Measurements from ENCODE around the gene GRAMD4.

Gene GRAMD4

GRCh38 chr22:46710806-46711205 lies 90.6 kb downstream of the GRAMD4 start:
- no peak for TF ChIP-seq POLR2AphosphoS5 (IDR thresholded peaks at IDR 0.05; ENCODE audit: low read depth, low read length)
- TF ChIP-seq TAF1 (IDR thresholded peaks at IDR 0.05; ENCODE audit: low read depth, low read length) = no peak
- FAIRE-seq (peak; percentile 5), DNase-seq (ENCODE audit: insufficient read length, low spot score) (no peak)

GRCh38 chr22:46712288-46712687 lies 92.1 kb downstream of the GRAMD4 start:
- DNase-seq (ENCODE audit: insufficient read length, low spot score) (no peak), FAIRE-seq (no peak)
- TF ChIP-seq TAF1 (IDR thresholded peaks at IDR 0.05; ENCODE audit: low read depth, low read length) = no peak

- no peak for DNase-seq (ENCODE audit: insufficient read length, low spot score)
- FAIRE-seq = no peak
- TF ChIP-seq POLR2A (IDR thresholded peaks at IDR 0.05; ENCODE audit: low read depth, low read length) (no peak), SPI1 (IDR thresholded peaks at IDR 0.05; ENCODE audit: low read depth, low read length) (no peak), TAF1 (IDR thresholded peaks at IDR 0.05; ENCODE audit: low read depth, low read length) (no peak), PAX5 (IDR thresholded peaks at IDR 0.05; ENCODE audit: insufficient read depth, low read length, severe bottlenecking) (no peak), POU2F2 (IDR thresholded peaks at IDR 0.05; ENCODE audit: low read depth, low read length) (no peak), POLR2AphosphoS5 (IDR thresholded peaks at IDR 0.05; ENCODE audit: low read depth, low read length) (no peak)
Observed at GRCh38 chr22:46714550-46714949, 94.4 kb downstream of the GRAMD4 start.

GRCh38 chr22:46719921-46720320 lies 99.7 kb downstream of the GRAMD4 start:
- FAIRE-seq = peak; percentile 58
- TF ChIP-seq POLR2A (IDR thresholded peaks at IDR 0.05; ENCODE audit: low read depth, low read length) (no peak), POLR2AphosphoS5 (IDR thresholded peaks at IDR 0.05; ENCODE audit: low read depth, low read length) (no peak), SPI1 (IDR thresholded peaks at IDR 0.05; ENCODE audit: low read depth, low read length) (no peak), PAX5 (IDR thresholded peaks at IDR 0.05; ENCODE audit: insufficient read depth, low read length, severe bottlenecking) (no peak)
- DNase-seq (ENCODE audit: insufficient read length, low spot score) = no peak

- DNase-seq (ENCODE audit: insufficient read length, low spot score) = no peak
- FAIRE-seq = no peak
- TF ChIP-seq TAF1 (IDR thresholded peaks at IDR 0.05; ENCODE audit: low read depth, low read length) (no peak), POLR2A (IDR thresholded peaks at IDR 0.05; ENCODE audit: low read depth, low read length) (no peak), SPI1 (IDR thresholded peaks at IDR 0.05; ENCODE audit: low read depth, low read length) (no peak)
Observed at GRCh38 chr22:46721501-46722085, 101.4 kb downstream of the GRAMD4 start.

GRCh38 chr22:46723882-46724281 lies 103.7 kb downstream of the GRAMD4 start:
- TF ChIP-seq POU2F2 (IDR thresholded peaks at IDR 0.05; ENCODE audit: low read depth, low read length) = no peak
- no peak for TF ChIP-seq POLR2A (IDR thresholded peaks at IDR 0.05; ENCODE audit: low read depth, low read length)
- TF ChIP-seq PAX5 (IDR thresholded peaks at IDR 0.05; ENCODE audit: insufficient read depth, low read length, severe bottlenecking) = no peak
- no peak for TF ChIP-seq POLR2AphosphoS5 (IDR thresholded peaks at IDR 0.05; ENCODE audit: low read depth, low read length)
- no peak for TF ChIP-seq TAF1 (IDR thresholded peaks at IDR 0.05; ENCODE audit: low read depth, low read length)
- TF ChIP-seq SPI1 (IDR thresholded peaks at IDR 0.05; ENCODE audit: low read depth, low read length) = no peak
- no peak for FAIRE-seq

GRCh38 chr22:46725096-46725495 lies 104.9 kb downstream of the GRAMD4 start:
- FAIRE-seq (no peak), DNase-seq (ENCODE audit: insufficient read length, low spot score) (no peak)

More at GRCh38 chr22:46723882-46724281, 103.7 kb downstream of the GRAMD4 start:
- DNase-seq (ENCODE audit: insufficient read length, low spot score) = no peak

GRCh38 chr22:46726066-46726985 lies 106.1 kb downstream of the GRAMD4 start:
- DNase-seq (ENCODE audit: insufficient read length, low spot score) (no peak), FAIRE-seq (no peak)
- TF ChIP-seq TAF1 (IDR thresholded peaks at IDR 0.05; ENCODE audit: low read depth, low read length) (no peak), POLR2AphosphoS5 (IDR thresholded peaks at IDR 0.05; ENCODE audit: low read depth, low read length) (no peak), POU2F2 (IDR thresholded peaks at IDR 0.05; ENCODE audit: low read depth, low read length) (no peak), POLR2A (IDR thresholded peaks at IDR 0.05; ENCODE audit: low read depth, low read length) (no peak), SPI1 (IDR thresholded peaks at IDR 0.05; ENCODE audit: low read depth, low read length) (no peak), PAX5 (IDR thresholded peaks at IDR 0.05; ENCODE audit: insufficient read depth, low read length, severe bottlenecking) (no peak)

More at GRCh38 chr22:46725096-46725495, 104.9 kb downstream of the GRAMD4 start:
- TF ChIP-seq POLR2AphosphoS5 (IDR thresholded peaks at IDR 0.05; ENCODE audit: low read depth, low read length) = no peak
- TF ChIP-seq POU2F2 (IDR thresholded peaks at IDR 0.05; ENCODE audit: low read depth, low read length) = no peak
- TF ChIP-seq SPI1 (IDR thresholded peaks at IDR 0.05; ENCODE audit: low read depth, low read length) = no peak
- TF ChIP-seq TAF1 (IDR thresholded peaks at IDR 0.05; ENCODE audit: low read depth, low read length) = no peak
- no peak for TF ChIP-seq PAX5 (IDR thresholded peaks at IDR 0.05; ENCODE audit: insufficient read depth, low read length, severe bottlenecking)
- no peak for TF ChIP-seq POLR2A (IDR thresholded peaks at IDR 0.05; ENCODE audit: low read depth, low read length)

- FAIRE-seq (peak; percentile 77), DNase-seq (ENCODE audit: insufficient read length, low spot score) (peak; percentile 51)
- TF ChIP-seq TAF1 (IDR thresholded peaks at IDR 0.05; ENCODE audit: low read depth, low read length) (no peak), PAX5 (IDR thresholded peaks at IDR 0.05; ENCODE audit: insufficient read depth, low read length, severe bottlenecking) (no peak), POU2F2 (IDR thresholded peaks at IDR 0.05; ENCODE audit: low read depth, low read length) (no peak), POLR2AphosphoS5 (IDR thresholded peaks at IDR 0.05; ENCODE audit: low read depth, low read length) (no peak), SPI1 (IDR thresholded peaks at IDR 0.05; ENCODE audit: low read depth, low read length) (no peak)
Observed at GRCh38 chr22:46726986-46727317, 106.8 kb downstream of the GRAMD4 start.

- TF ChIP-seq POU2F2 (IDR thresholded peaks at IDR 0.05; ENCODE audit: low read depth, low read length) (no peak), PAX5 (IDR thresholded peaks at IDR 0.05; ENCODE audit: insufficient read depth, low read length, severe bottlenecking) (no peak), TAF1 (IDR thresholded peaks at IDR 0.05; ENCODE audit: low read depth, low read length) (no peak), SPI1 (IDR thresholded peaks at IDR 0.05; ENCODE audit: low read depth, low read length) (no peak), POLR2A (IDR thresholded peaks at IDR 0.05; ENCODE audit: low read depth, low read length) (no peak), POLR2AphosphoS5 (IDR thresholded peaks at IDR 0.05; ENCODE audit: low read depth, low read length) (no peak)
- no peak for FAIRE-seq
- DNase-seq (ENCODE audit: insufficient read length, low spot score) = no peak
Observed at GRCh38 chr22:46727813-46728364, 107.7 kb downstream of the GRAMD4 start.

All from GM12891 (cell line).